Suprapubic skin (tissue), 4 donors: ENCODE data around the gene WDR90. TPM values are rescaled to one million over a fixed set of nuclear protein-coding genes. Genes with fewer than 3 reads are reported as not detected.

Experiments used
- DNase-seq, 2 donors: peaks; one replicate each; pipeline ENCODE4 v3.0.0-alpha.2; 2019; ENCODE audit warnings: low spot score in 2 of 2
- H3K27ac ChIP-seq: fragments of 200-600 bp; sonication (generic); one replicate; pipeline ENCODE4 v1.5.1; 2019
- H3K27me3 ChIP-seq: fragments of 200-600 bp; sonication (generic); one replicate; pipeline ENCODE4 v1.5.1; 2019
- H3K36me3 ChIP-seq: fragments of 200-600 bp; sonication (generic); one replicate; pipeline ENCODE4 v1.5.1; 2019
- H3K4me1 ChIP-seq: fragments of 200-600 bp; sonication (generic); one replicate; pipeline ENCODE4 v1.5.1; 2019
- H3K4me3 ChIP-seq: fragments of 200-600 bp; sonication (generic); one replicate; pipeline ENCODE4 v1.5.1; 2019; ENCODE audit warnings: mild to moderate bottlenecking
- H3K9me3 ChIP-seq: fragments of 200-600 bp; sonication (generic); one replicate; pipeline ENCODE4 v1.5.1; 2019
- CTCF ChIP-seq, 2 donors: fragments of 200-600 bp in 1 of 2; fragments of 450-650 bp in 1 of 2; sonication (generic) in 1 of 2; IDR thresholded peaks; one replicate each; pipeline ENCODE4 v1.5.1; 2016 to 2019; ENCODE audit warnings: antibody characterized with exemption in 2 of 2, mild to moderate bottlenecking in 1 of 2, moderate library complexity in 1 of 2
- EP300 ChIP-seq: sonication (generic); formaldehyde crosslinking; IDR thresholded peaks from one replicate; pipeline ENCODE4 v1.6.1; 2017; ENCODE audit warnings: antibody characterized with exemption
- POLR2A ChIP-seq, 2 donors: fragments of 450-650 bp; IDR thresholded peaks; one replicate each; pipeline ENCODE4 v1.6.1; 2017; ENCODE audit warnings: antibody characterized with exemption in 2 of 2, mild to moderate bottlenecking in 2 of 2, moderate library complexity in 2 of 2
- POLR2AphosphoS5 ChIP-seq, 3 donors: sonication (generic); formaldehyde crosslinking; IDR thresholded peaks; one replicate each; pipeline ENCODE4 v1.6.1; 2017; ENCODE audit warnings: antibody characterized with exemption in 3 of 3
- WGBS: methylation state at CpG from one replicate; pipeline ENCODE4 v1.1.5; 2018; 5-methylcytosine and 5-hydroxymethylcytosine counted together
- total RNA-seq, 4 donors: library from RNA; depleted of rRNA; stranded (reverse); fragments of >200 nt; gene quantifications; one replicate each; pipeline ENCODE4 v1.1.0, GENCODE V29; 2016

WDR90 gene
- total RNA-seq, 4 donors from 2014 or later: 18.3 to 63.0 (median 32.2) TPM

- peak; percentile 98 for DNase-seq
- TF ChIP-seq POLR2A (IDR thresholded peaks at IDR 0.05) (peak in 1 of 2 donors; percentile 40), EP300 (no peak), CTCF (IDR thresholded peaks at IDR 0.05) (no peak), POLR2AphosphoS5 (IDR thresholded peaks at IDR 0.05) (peak in 2 of 3 donors; percentile 36 to 95)
- no CpG with 5 or more reads among the region's 91 CpGs for WGBS
These were observed 35.1 kb downstream of the WDR90 start, which contains the start of gene JMJD8 for GRCh38 chr16:684071-684794. JMJD8 (minus strand) TSS chr16:684334; CDS start chr16:684319, 15 bp downstream.

GRCh38 chr16:684961-685696 lies 36.0 kb downstream of the WDR90 start:
- Histone ChIP-seq H3K27me3 (no peaks in the 10 kb centered on the region), H3K36me3 (peaks cover 32% of the 10 kb centered on the region), H3K27ac (no peak overlapping the region), H3K4me1 (peaks cover 69% of the 10 kb centered on the region), H3K9me3 (no peaks in the 10 kb centered on the region), H3K4me3 (peak overlapping the region; percentile 68)
- 83% methylated on average over 46 of the region's 61 CpGs for WGBS
- no peak for DNase-seq
- no peak for TF ChIP-seq POLR2A (IDR thresholded peaks at IDR 0.05)
- no peak for TF ChIP-seq POLR2AphosphoS5 (IDR thresholded peaks at IDR 0.05)
- TF ChIP-seq EP300: no peak
- TF ChIP-seq CTCF (IDR thresholded peaks at IDR 0.05): no peak

More at GRCh38 chr16:684071-684794, 35.1 kb downstream of the WDR90 start, which contains the start of gene JMJD8:
- Histone ChIP-seq H3K27ac (peak within 1 kb of the TSS; percentile 82), H3K4me3 (peak within 1 kb of the TSS; percentile 68), H3K4me1 (peaks cover 72% of the 10 kb centered on the region), H3K36me3 (peaks cover 32% of the 10 kb centered on the region), H3K27me3 (no peaks in the 10 kb centered on the region), H3K9me3 (no peaks in the 10 kb centered on the region)

- peaks cover 32% of the 10 kb centered on the region for H3K36me3 ChIP-seq
- 80% methylated on average over 3 of the region's 10 CpGs for WGBS
These were observed 36.8 kb downstream of the WDR90 start for GRCh38 chr16:685967-686366.

GRCh38 chr16:686459-687260 lies 37.5 kb downstream of the WDR90 start:
- Histone ChIP-seq H3K4me1 (peaks cover 70% of the 10 kb centered on the region), H3K27ac (no peak overlapping the region), H3K36me3 (peaks cover 31% of the 10 kb centered on the region), H3K27me3 (no peaks in the 10 kb centered on the region), H3K4me3 (no peak overlapping the region), H3K9me3 (no peaks in the 10 kb centered on the region)
- TF ChIP-seq CTCF (IDR thresholded peaks at IDR 0.05) (no peak), POLR2A (IDR thresholded peaks at IDR 0.05) (no peak), EP300 (no peak), POLR2AphosphoS5 (IDR thresholded peaks at IDR 0.05) (no peak)
- no peak for DNase-seq
- no CpG with 5 or more reads among the region's 51 CpGs for WGBS

More at GRCh38 chr16:685967-686366, 36.8 kb downstream of the WDR90 start:
- H3K27ac ChIP-seq: no peak overlapping the region
- no peak for DNase-seq
- no peaks in the 10 kb centered on the region for H3K9me3 ChIP-seq
- no peak for TF ChIP-seq EP300
- no peak for TF ChIP-seq CTCF (IDR thresholded peaks at IDR 0.05)
- no peak overlapping the region for H3K4me3 ChIP-seq
- no peaks in the 10 kb centered on the region for H3K27me3 ChIP-seq
- H3K4me1 ChIP-seq: peaks cover 73% of the 10 kb centered on the region
